A549 treated with CpdA at 1 μM for 4 hours (cell line): ENCODE results near the gene SSTR4. TPM values are rescaled to one million over a fixed set of nuclear protein-coding genes. Genes with fewer than 3 reads are reported as not detected.

Source experiments
- total RNA-seq: library from RNA; stranded (reverse); fragments of 200-300 nt; extraction: Qiagen RNA extraction; gene quantifications from 5 replicates; pipeline ENCODE4 v1.2.3, GENCODE V29; 2022; ENCODE audit warnings: low read depth

Gene SSTR4
- total RNA-seq: not detected in 5 replicates

GRCh38 chr20:23034721-23035671 is at the start of gene SSTR4:
TSS of gene SSTR4 (plus strand) at chr20:23035312. CDS start at chr20:23035484, 172 bp downstream.

GRCh38 chr20:23049201-23050075 is 14.3 kb downstream of the SSTR4 start, which contains the start of gene THBD:
TSS of gene THBD (minus strand) at chr20:23049672. CDS start at chr20:23049504, 168 bp downstream.

GRCh38 chr20:23086056-23086566 is 51.0 kb downstream of the SSTR4 start, which contains the start of gene CD93:
TSS of gene CD93 (minus strand) at chr20:23086324. CDS start at chr20:23086192, 132 bp downstream.

Other genes with a start within 250 kb of the SSTR4 start
- gene THBD, start 14.4 kb downstream of the SSTR4 start, total RNA-seq: 19.3 to 28.4 TPM (median 23.8 TPM) in 5 replicates
- not detected in 5 replicates for gene CD93, start 51.0 kb downstream of the SSTR4 start, total RNA-seq